Panc1 (cell line): ENCODE measurements around the gene PABPC1L2A. TPM values are rescaled to one million over a fixed set of nuclear protein-coding genes. Genes with fewer than 3 reads are reported as not detected.
"Not testable (repeated sequence)": the region's sequence is repeated elsewhere in the genome, so short reads cannot be mapped to it uniquely, and the experiment has no call there.

Source experiments
- ATAC-seq: fragments of 200-7000 bp; cut with Tn5 transposase; 2 replicates; pipeline ENCODE4 v1.9.1; 2020; ENCODE audit warnings: mild to moderate bottlenecking, moderate library complexity
- BruUV-seq: library from RNA; stranded (reverse); fragments of 400-500 nt; replicated peaks from 2 replicates; lab custom pipeline; 2021; lab: Mats Ljungman, UMichigan
- CTCF ChIA-PET: fragments of 300-600 bp; sonication (Branson Sonifier 250); formaldehyde crosslinking; loops from one replicate; lab custom pipeline; 2022; ENCODE audit warnings: antibody characterized with exemption; lab: Charles Lee
- POLR2A ChIA-PET: fragments of 300-600 bp; sonication (Branson Sonifier 250); formaldehyde crosslinking; loops from one replicate; lab custom pipeline; 2022; ENCODE audit warnings: antibody characterized with exemption; lab: Charles Lee
- DNase-seq: peaks from one replicate; pipeline ENCODE4 v3.0.0-alpha.2; 2010; ENCODE audit warnings: low read depth, low spot score
- H3K27ac ChIP-seq: 2 replicates; pipeline ENCODE4 v1.5.1; 2011; ENCODE audit warnings: mild to moderate bottlenecking, low read length, inconsistent platforms
- H3K27me3 ChIP-seq: fragments of 200-500 bp; sonication (Bioruptor generic); 2 replicates; pipeline ENCODE4 v1.6.0; 2014; ENCODE audit warnings: low read length, inconsistent platforms; ENCODE audit not compliant: control insufficient read depth, insufficient read depth
- H3K36me3 ChIP-seq: fragments of 200-500 bp; sonication (Bioruptor generic); 2 replicates; pipeline ENCODE4 v1.5.1; 2014; ENCODE audit warnings: inconsistent platforms, mild to moderate bottlenecking, low read length, moderate library complexity; ENCODE audit not compliant: control insufficient read depth, insufficient read depth
- H3K4me1 ChIP-seq: 2 replicates; pipeline ENCODE4 v1.5.1; 2011; ENCODE audit warnings: inconsistent platforms, mild to moderate bottlenecking, low read length, moderate library complexity; ENCODE audit not compliant: control insufficient read depth, insufficient read depth
- H3K4me3 ChIP-seq, 2 experiments: 2 replicates each; pipeline ENCODE4 v1.5.1; 2011 to 2012; ENCODE audit warnings: low read depth in 2 of 2, low read length in 2 of 2, mild to moderate bottlenecking in 2 of 2, inconsistent platforms in 1 of 2, moderate library complexity in 1 of 2
- H3K9me3 ChIP-seq: fragments of 200-500 bp; sonication (Bioruptor generic); 2 replicates; pipeline ENCODE4 v1.5.1; 2014; ENCODE audit warnings: low read depth, mild to moderate bottlenecking, inconsistent platforms, low read length, moderate library complexity; ENCODE audit not compliant: control insufficient read depth, insufficient read depth
- POLR2AphosphoS5 ChIP-seq: IDR thresholded peaks from 2 replicates; pipeline ENCODE4 v1.6.1; 2012; ENCODE audit warnings: mild to moderate bottlenecking, low read depth, low read length, moderate library complexity
- SIN3A ChIP-seq: IDR thresholded peaks from 2 replicates; pipeline ENCODE4 v1.6.1; 2012; ENCODE audit warnings: low read depth, mild to moderate bottlenecking, low read length, moderate library complexity, borderline replicate concordance; ENCODE audit not compliant: insufficient read depth
- TCF7L2 ChIP-seq: IDR thresholded peaks from 2 replicates; pipeline ENCODE4 v1.6.1; 2011; ENCODE audit warnings: mild to moderate bottlenecking, low read depth, low read length, inconsistent platforms
- in situ Hi-C: cut with HindIII; loops from 2 replicates; pipeline ENCODE4 v1.10.0; 2016; ENCODE audit warnings: low sequenced_read_pairs, low pct_unique_long_range_greater_than_20kb
- intact Hi-C: fragments of 100-400 bp; cut with micrococcal nuclease; formaldehyde crosslinking; loops from one replicate; pipeline ENCODE4 v1.10.0; 2022; ENCODE audit not compliant: unreplicated experiment
- total RNA-seq: library from RNA; stranded (reverse); gene quantifications from one replicate; pipeline ENCODE4 v1.2.1, GENCODE V29; 2021; ENCODE audit not compliant: unreplicated experiment
- TF ChIP-seq, protein P1 (sequence below): fragments of 450-650 bp; IDR thresholded peaks from 2 replicates; pipeline ENCODE4 v1.5.1; 2017; ENCODE audit warnings: mild to moderate bottlenecking
- TF ChIP-seq, protein P2 (sequence below), 2 experiments: IDR thresholded peaks; 2 replicates each; pipeline ENCODE4 v1.6.1; 2011 to 2012; ENCODE audit warnings: low read depth in 2 of 2, control low read depth in 1 of 2, low read length in 1 of 2, mild to moderate bottlenecking in 1 of 2, moderate library complexity in 1 of 2; ENCODE audit not compliant: insufficient read depth in 1 of 2

Gene PABPC1L2A
- total RNA-seq, 1 experiment from 2014 or later, result not detected

DNA sequence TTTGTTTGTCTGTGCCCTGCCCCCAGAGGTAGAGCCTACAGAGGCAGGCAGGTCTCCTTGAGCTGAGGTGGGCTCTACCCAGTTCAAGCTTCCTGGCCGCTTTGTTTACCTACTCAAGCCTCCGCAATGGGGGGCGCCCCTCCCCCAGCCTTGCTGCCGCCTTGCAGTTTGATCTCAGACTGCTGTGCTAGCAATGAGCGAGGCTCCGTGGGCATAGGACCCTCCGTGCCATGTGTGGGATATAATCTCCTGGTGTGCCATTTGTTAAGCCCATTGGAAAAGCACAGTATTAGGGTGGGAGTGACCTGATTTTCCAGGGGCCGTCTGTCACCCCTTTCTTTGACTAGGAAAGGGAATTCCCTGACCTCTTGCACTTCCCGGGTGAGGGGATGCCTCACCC lies 20.2 kb upstream of the PABPC1L2A start:
- CTCF ChIA-PET, H3K4me3 ChIP-seq, H3K9me3 ChIP-seq, POLR2A ChIA-PET, H3K27ac ChIP-seq, BruUV-seq, H3K4me1 ChIP-seq, intact Hi-C loops, ATAC-seq, H3K27me3 ChIP-seq, DNase-seq, in situ Hi-C loops, H3K36me3 ChIP-seq: not testable (repeated sequence)

DNA sequence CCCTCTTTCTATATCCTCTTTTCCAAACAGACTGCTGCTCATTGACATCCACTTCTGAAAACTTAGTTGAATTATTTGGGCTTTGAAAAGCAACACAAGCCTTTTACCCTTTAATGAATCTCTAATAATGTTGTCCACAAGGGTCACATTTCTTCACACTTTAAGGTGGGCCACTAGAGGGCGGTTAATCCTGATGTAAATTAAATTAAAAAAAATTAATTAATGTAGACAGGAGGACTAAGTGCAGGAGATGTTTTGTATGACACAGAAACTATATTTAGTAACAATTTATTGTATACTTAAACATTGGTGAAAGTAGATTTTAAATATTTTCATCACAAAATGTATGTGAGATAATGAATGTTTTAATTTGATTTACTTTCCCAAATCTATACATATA lies 7.5 kb upstream of the PABPC1L2A start:
- CTCF ChIA-PET, H3K36me3 ChIP-seq, DNase-seq, ATAC-seq, intact Hi-C loops, H3K27ac ChIP-seq, in situ Hi-C loops, BruUV-seq, POLR2A ChIA-PET, H3K4me1 ChIP-seq, H3K9me3 ChIP-seq, H3K27me3 ChIP-seq, H3K4me3 ChIP-seq: not testable (repeated sequence)
- TF ChIP-seq, protein P1, sequence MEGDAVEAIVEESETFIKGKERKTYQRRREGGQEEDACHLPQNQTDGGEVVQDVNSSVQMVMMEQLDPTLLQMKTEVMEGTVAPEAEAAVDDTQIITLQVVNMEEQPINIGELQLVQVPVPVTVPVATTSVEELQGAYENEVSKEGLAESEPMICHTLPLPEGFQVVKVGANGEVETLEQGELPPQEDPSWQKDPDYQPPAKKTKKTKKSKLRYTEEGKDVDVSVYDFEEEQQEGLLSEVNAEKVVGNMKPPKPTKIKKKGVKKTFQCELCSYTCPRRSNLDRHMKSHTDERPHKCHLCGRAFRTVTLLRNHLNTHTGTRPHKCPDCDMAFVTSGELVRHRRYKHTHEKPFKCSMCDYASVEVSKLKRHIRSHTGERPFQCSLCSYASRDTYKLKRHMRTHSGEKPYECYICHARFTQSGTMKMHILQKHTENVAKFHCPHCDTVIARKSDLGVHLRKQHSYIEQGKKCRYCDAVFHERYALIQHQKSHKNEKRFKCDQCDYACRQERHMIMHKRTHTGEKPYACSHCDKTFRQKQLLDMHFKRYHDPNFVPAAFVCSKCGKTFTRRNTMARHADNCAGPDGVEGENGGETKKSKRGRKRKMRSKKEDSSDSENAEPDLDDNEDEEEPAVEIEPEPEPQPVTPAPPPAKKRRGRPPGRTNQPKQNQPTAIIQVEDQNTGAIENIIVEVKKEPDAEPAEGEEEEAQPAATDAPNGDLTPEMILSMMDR, result peak; percentile 31; the same call in 1 of the 2 replicates

DNA sequence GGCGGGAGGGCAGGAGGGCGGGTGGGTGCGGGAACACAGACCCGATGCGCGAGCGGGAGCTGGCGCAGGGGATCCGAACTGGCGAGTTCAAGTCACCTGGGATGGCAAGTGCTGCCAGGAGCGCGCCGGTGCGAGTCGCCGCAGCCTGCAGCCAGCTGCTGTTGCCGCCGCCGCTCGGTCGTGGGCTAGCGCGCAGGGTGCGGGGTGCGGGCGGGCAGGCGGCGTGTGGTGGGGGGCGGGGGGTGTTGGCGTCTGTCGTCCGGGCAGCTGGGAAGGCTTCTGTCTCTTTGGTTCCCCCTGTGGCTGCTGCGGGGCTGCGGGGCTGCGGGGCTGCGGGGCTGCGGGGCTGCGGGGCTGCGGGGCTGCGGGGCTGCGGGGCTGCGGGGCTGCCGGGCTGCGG lies 572 bp upstream of the PABPC1L2A start:
- H3K27ac ChIP-seq, H3K36me3 ChIP-seq, BruUV-seq, H3K27me3 ChIP-seq, in situ Hi-C loops, POLR2A ChIA-PET, H3K9me3 ChIP-seq, CTCF ChIA-PET, H3K4me1 ChIP-seq, H3K4me3 ChIP-seq, intact Hi-C loops, DNase-seq, ATAC-seq: not testable (repeated sequence)

DNA sequence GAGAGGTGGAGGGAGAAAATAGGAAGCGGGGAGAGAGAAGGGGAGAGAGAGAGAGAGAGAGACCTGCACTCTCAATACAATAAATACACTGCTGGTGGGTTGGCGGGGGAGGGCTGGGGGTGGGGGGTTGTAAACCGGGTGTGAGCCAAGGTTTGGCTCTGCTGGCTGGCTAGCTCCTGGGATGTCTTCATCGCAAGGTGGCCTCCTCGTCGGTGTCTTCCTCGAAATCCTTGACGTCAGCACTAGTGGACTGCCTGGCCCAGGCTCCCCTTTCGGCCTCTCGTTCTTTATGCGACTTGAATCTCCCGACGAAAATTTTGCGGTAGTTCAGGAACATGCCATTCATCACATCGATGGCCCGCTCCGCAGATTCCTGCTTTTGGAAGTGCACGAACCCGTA lies 715 bp downstream of the PABPC1L2A start:
- DNase-seq, H3K4me3 ChIP-seq, CTCF ChIA-PET, H3K9me3 ChIP-seq, POLR2A ChIA-PET, BruUV-seq, H3K27ac ChIP-seq, H3K27me3 ChIP-seq, H3K36me3 ChIP-seq, H3K4me1 ChIP-seq, ATAC-seq, intact Hi-C loops, in situ Hi-C loops: not testable (repeated sequence)

DNA sequence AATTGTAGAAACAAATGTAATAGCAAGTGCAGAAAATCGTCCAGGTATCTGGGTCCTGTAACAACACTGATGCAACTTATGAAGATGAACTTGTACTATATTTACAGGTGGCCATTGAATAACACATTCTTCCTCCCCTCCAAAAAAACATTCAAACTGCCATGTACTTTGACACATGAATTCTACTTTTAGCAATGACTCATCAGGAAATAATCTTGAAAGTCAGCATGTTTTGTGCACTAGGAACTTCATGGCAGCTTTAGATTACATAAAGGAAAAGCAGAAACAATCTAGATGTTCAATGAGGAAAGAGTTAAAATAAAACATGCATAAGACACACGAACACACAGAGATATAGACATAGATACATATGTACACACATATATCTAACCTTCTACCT lies 2.5 kb downstream of the PABPC1L2A start:
- Histone ChIP-seq H3K4me1 (no peaks in the 10 kb centered on the region), H3K27me3 (no peaks in the 10 kb centered on the region), H3K27ac (no peak overlapping the region), H3K4me3 (no peak overlapping the region), H3K9me3 (no peaks in the 10 kb centered on the region), H3K36me3 (no peaks in the 10 kb centered on the region)
- in situ Hi-C loops (no loop called here), intact Hi-C loops (no loop called here)
- POLR2A ChIA-PET, result no interaction called here
- CTCF ChIA-PET, result no interaction called here
- no TSS peak for BruUV-seq
- ATAC-seq (no peak), DNase-seq (no peak)
- TF ChIP-seq, protein P2, sequence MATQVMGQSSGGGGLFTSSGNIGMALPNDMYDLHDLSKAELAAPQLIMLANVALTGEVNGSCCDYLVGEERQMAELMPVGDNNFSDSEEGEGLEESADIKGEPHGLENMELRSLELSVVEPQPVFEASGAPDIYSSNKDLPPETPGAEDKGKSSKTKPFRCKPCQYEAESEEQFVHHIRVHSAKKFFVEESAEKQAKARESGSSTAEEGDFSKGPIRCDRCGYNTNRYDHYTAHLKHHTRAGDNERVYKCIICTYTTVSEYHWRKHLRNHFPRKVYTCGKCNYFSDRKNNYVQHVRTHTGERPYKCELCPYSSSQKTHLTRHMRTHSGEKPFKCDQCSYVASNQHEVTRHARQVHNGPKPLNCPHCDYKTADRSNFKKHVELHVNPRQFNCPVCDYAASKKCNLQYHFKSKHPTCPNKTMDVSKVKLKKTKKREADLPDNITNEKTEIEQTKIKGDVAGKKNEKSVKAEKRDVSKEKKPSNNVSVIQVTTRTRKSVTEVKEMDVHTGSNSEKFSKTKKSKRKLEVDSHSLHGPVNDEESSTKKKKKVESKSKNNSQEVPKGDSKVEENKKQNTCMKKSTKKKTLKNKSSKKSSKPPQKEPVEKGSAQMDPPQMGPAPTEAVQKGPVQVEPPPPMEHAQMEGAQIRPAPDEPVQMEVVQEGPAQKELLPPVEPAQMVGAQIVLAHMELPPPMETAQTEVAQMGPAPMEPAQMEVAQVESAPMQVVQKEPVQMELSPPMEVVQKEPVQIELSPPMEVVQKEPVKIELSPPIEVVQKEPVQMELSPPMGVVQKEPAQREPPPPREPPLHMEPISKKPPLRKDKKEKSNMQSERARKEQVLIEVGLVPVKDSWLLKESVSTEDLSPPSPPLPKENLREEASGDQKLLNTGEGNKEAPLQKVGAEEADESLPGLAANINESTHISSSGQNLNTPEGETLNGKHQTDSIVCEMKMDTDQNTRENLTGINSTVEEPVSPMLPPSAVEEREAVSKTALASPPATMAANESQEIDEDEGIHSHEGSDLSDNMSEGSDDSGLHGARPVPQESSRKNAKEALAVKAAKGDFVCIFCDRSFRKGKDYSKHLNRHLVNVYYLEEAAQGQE (IDR thresholded peaks at IDR 0.05; ENCODE audit: insufficient read depth in 1 of 2, low read depth in 2 of 2, low read length in 1 of 2), result no peak
- no peak for TF ChIP-seq POLR2AphosphoS5
- no peak for TF ChIP-seq TCF7L2
- TF ChIP-seq, protein P1, result no peak
- no peak for TF ChIP-seq SIN3A
